Mesendoderm (in vitro differentiated cells): Measurements from ENCODE around the gene RASA3.

Experiments
- DNase-seq: peaks from one replicate; pipeline ENCODE4 v3.0.0; 2013
- H2AK5ac ChIP-seq: 2 replicates; pipeline ENCODE4 v1.6.1; 2013; ENCODE audit warnings: low read length, inconsistent platforms
- H2BK120ac ChIP-seq: 2 replicates; pipeline ENCODE4 v1.6.1; 2013; ENCODE audit warnings: low read depth, mild to moderate bottlenecking, low read length, moderate library complexity, mixed read lengths
- H2BK15ac ChIP-seq: replicated peaks from 2 replicates; pipeline ENCODE4 v1.6.1; 2013; ENCODE audit warnings: low read depth, mild to moderate bottlenecking, moderate library complexity
- H2BK5ac ChIP-seq: 2 replicates; pipeline ENCODE4 v1.6.1; 2013; ENCODE audit warnings: low read length, inconsistent platforms
- H3K18ac ChIP-seq: 2 replicates; pipeline ENCODE4 v1.6.1; 2013; ENCODE audit warnings: mild to moderate bottlenecking, low read length, mixed read lengths
- H3K23ac ChIP-seq: one replicate; pipeline ENCODE4 v1.6.1; 2013; ENCODE audit warnings: low read length
- H3K27ac ChIP-seq: 2 replicates; pipeline ENCODE4 v1.5.1; 2013; ENCODE audit warnings: low read depth, mild to moderate bottlenecking, inconsistent platforms, low read length, moderate library complexity
- H3K27me3 ChIP-seq: 2 replicates; pipeline ENCODE4 v1.6.1; 2013; ENCODE audit warnings: low read length, control low read depth, mild to moderate bottlenecking, inconsistent platforms; ENCODE audit not compliant: insufficient read depth, poor library complexity
- H3K36me3 ChIP-seq: 2 replicates; pipeline ENCODE4 v1.6.1; 2013; ENCODE audit warnings: low read length, inconsistent platforms; ENCODE audit not compliant: control insufficient read depth, insufficient read depth
- H3K4ac ChIP-seq: one replicate; pipeline ENCODE4 v1.6.1; 2013; ENCODE audit warnings: low read depth, mild to moderate bottlenecking, low read length, moderate library complexity
- H3K4me1 ChIP-seq: 2 replicates; pipeline ENCODE4 v1.6.1; 2013; ENCODE audit warnings: low read depth, low read length, inconsistent platforms; ENCODE audit not compliant: control insufficient read depth
- H3K4me2 ChIP-seq: 2 replicates; pipeline ENCODE4 v1.6.1; 2013; ENCODE audit warnings: low read length
- H3K4me3 ChIP-seq: 2 replicates; pipeline ENCODE4 v1.5.1; 2013; ENCODE audit warnings: mild to moderate bottlenecking, low read length
- H3K56ac ChIP-seq: one replicate; pipeline ENCODE4 v1.6.1; 2013; ENCODE audit warnings: low read length
- H3K79me1 ChIP-seq: 2 replicates; pipeline ENCODE4 v1.6.1; 2013; ENCODE audit warnings: low read length, inconsistent platforms
- H3K79me2 ChIP-seq: 2 replicates; pipeline ENCODE4 v1.6.1; 2013; ENCODE audit warnings: mild to moderate bottlenecking, low read length; ENCODE audit not compliant: control insufficient read depth, insufficient read depth
- H3K9ac ChIP-seq: 2 replicates; pipeline ENCODE4 v1.6.1; 2013; ENCODE audit warnings: low read length, inconsistent platforms
- H4K5ac ChIP-seq: one replicate; pipeline ENCODE4 v1.6.1; 2013; ENCODE audit warnings: low read length
- H4K8ac ChIP-seq: one replicate; pipeline ENCODE4 v1.6.1; 2013; ENCODE audit warnings: low read depth, mild to moderate bottlenecking, control low read depth, low read length, moderate library complexity
- WGBS: extraction: QIAGEN DNeasy Blood & Tissue Kit; methylation state at CpG from one replicate; pipeline ENCODE4 v1.1.7; 2013; ENCODE audit warnings: low lambda C conversion rate, missing lambda C conversion rate; ENCODE audit not compliant: insufficient coverage; ENCODE audit errors: extremely low coverage; 5-methylcytosine and 5-hydroxymethylcytosine counted together

The RASA3 gene

GRCh38 chr13:113929628-113930615, 202.5 kb downstream of the RASA3 start:
- Histone ChIP-seq H3K4me1 (no peaks in the 10 kb centered on the region), H3K18ac (no peak overlapping the region), H3K79me2 (no peaks in the 10 kb centered on the region), H3K36me3 (no peaks in the 10 kb centered on the region), H3K4me3 (no peak overlapping the region), H4K8ac (no peak overlapping the region), H2BK15ac (no peak overlapping the region), H2BK120ac (no peak overlapping the region), H4K5ac (no peak overlapping the region), H3K79me1 (no peaks in the 10 kb centered on the region), H2BK5ac (no peak overlapping the region), H3K56ac (no peak overlapping the region), H3K27ac (no peak overlapping the region), H3K27me3 (no peaks in the 10 kb centered on the region), H3K9ac (no peak overlapping the region), H2AK5ac (no peak overlapping the region), H3K4ac (no peak overlapping the region), H3K4me2 (no peak overlapping the region), H3K23ac (no peak overlapping the region)
- no CpG with 5 or more reads among the region's 38 CpGs for whole genome bisulfite sequencing
- no peak for DNase-seq

DNA sequence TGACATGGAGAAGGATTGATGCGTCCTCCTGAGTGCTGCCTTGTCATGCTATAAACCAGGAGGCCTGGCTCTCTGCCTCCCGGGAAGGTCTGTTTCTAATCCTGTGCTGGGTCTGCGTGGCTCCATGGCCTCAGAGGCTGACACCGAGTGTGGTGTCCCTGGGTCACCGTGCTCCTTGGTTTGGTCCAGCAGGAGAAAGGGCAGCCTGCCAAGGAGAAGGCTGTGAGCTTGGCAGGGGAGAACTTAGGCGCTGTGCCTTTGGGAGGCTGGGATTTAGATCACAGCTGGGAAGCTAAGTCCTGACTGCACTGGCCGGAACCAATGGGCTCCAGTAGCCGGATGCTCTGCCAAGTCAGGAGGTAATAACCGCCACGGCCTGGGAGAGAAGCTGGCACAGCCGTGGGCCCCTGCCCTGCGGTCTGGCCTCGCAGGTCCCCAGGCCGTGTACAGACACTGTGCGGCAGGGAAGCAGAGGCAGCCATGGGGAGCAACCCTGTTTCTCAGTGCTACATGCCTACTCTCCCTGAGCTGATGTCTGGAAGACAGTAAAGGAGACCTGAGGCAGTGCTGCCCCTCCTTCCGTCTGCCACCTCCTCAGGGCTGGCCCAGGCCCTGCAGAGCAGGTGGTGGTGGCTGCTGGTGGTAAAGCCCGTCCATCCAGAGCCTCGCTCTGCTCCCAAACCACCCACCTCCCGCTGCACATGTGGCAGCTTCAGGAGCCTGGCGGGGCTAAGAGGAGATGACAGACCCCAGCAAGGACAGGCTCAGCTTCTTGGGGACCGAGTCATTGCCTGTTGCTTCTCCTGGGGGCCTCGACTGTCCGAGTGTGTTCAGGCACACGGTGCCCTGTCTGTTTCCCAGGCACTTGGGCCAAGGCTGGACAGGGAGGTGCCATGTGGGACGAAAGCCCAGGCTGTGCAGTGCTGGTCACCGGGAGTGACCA, 203.5 kb downstream of the RASA3 start:
- no peaks in the 10 kb centered on the region for H3K4me1 ChIP-seq
- H3K56ac ChIP-seq = peak overlapping the region; percentile 17
- H3K18ac ChIP-seq = no peak overlapping the region
- H2BK15ac ChIP-seq = no peak overlapping the region
- H3K27me3 ChIP-seq = no peaks in the 10 kb centered on the region
- no peak overlapping the region for H3K4me2 ChIP-seq
- no peak for DNase-seq
- H3K4ac ChIP-seq = no peak overlapping the region
- no peak overlapping the region for H2BK120ac ChIP-seq
- no peak overlapping the region for H3K4me3 ChIP-seq
- H3K79me2 ChIP-seq = no peaks in the 10 kb centered on the region
- WGBS = no CpG with 5 or more reads among the region's 26 CpGs
- H4K8ac ChIP-seq = no peak overlapping the region
- H3K79me1 ChIP-seq = no peaks in the 10 kb centered on the region
- H2BK5ac ChIP-seq = no peak overlapping the region
- no peak overlapping the region for H3K23ac ChIP-seq
- no peak overlapping the region for H2AK5ac ChIP-seq
- no peaks in the 10 kb centered on the region for H3K36me3 ChIP-seq
- no peak overlapping the region for H4K5ac ChIP-seq
- H3K27ac ChIP-seq = no peak overlapping the region
- H3K9ac ChIP-seq = no peak overlapping the region
